ENCODE results near the gene MRPL44.

MRPL44 gene

DNA sequence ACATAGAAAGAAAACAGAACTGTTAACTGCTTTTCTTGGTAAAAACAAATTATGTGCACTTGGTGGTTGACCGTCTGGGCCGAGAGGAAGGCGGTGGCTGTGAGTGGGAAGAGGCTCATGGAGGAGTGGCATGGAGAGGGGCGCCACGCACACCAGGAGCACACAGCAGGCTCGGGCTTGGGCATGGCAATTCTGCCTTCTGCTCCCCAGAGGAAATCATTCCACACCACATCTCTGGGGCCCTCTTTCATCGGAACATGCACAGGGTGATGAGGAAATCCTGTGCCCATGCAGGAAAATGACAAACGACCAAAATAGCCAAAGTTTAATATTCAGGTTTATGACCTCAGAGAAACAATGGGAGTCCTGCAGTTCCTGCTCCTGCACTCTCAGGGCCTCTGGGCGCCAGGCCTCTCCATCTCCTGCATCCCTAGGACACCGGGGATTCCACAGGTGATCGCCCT is 38.6 kb upstream of the MRPL44 start:
- H3F3A ChIP-seq (ENCODE audit: insufficient read depth, low read length) = no peaks in the 10 kb centered on the region
- no peaks in the 10 kb centered on the region for H3K9me2 ChIP-seq (replicated peaks; ENCODE audit: insufficient read depth, low read length)
- H3K36me3 ChIP-seq (replicated peaks; ENCODE audit: insufficient read depth, low read length) = no peaks in the 10 kb centered on the region
- H3K27ac ChIP-seq (ENCODE audit: low read length) = no peak overlapping the region
- no peak overlapping the region for H2AFZ ChIP-seq (ENCODE audit: low read length)
- TF ChIP-seq, protein P1, sequence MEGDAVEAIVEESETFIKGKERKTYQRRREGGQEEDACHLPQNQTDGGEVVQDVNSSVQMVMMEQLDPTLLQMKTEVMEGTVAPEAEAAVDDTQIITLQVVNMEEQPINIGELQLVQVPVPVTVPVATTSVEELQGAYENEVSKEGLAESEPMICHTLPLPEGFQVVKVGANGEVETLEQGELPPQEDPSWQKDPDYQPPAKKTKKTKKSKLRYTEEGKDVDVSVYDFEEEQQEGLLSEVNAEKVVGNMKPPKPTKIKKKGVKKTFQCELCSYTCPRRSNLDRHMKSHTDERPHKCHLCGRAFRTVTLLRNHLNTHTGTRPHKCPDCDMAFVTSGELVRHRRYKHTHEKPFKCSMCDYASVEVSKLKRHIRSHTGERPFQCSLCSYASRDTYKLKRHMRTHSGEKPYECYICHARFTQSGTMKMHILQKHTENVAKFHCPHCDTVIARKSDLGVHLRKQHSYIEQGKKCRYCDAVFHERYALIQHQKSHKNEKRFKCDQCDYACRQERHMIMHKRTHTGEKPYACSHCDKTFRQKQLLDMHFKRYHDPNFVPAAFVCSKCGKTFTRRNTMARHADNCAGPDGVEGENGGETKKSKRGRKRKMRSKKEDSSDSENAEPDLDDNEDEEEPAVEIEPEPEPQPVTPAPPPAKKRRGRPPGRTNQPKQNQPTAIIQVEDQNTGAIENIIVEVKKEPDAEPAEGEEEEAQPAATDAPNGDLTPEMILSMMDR (IDR thresholded peaks at IDR 0.05; ENCODE audit: low read length) = no peak
- TF ChIP-seq EZH2phosphoT487 (IDR thresholded peaks at IDR 0.05; ENCODE audit: low read length) = no peak
- no peak for TF ChIP-seq EZH2 (optimal IDR thresholded peaks at IDR 0.05; ENCODE audit: low read depth, low read length)
- no peak overlapping the region for H3K9ac ChIP-seq (ENCODE audit: low read length)
- no peaks in the 10 kb centered on the region for H3K27me3 ChIP-seq (replicated peaks; ENCODE audit: insufficient read depth, low read length)
- no peak overlapping the region for H3K4me3 ChIP-seq (ENCODE audit: low read length)
- H3K79me2 ChIP-seq (ENCODE audit: low read length) = peaks cover 28% of the 10 kb centered on the region
- no peaks in the 10 kb centered on the region for H4K20me1 ChIP-seq (ENCODE audit: insufficient read depth, low read length)
- H3K9me3 ChIP-seq (replicated peaks; ENCODE audit: insufficient read depth, low read length) = no peaks in the 10 kb centered on the region
- no peaks in the 10 kb centered on the region for H3K4me1 ChIP-seq (ENCODE audit: low read length)
- DNase-seq = no peak
- H3K4me2 ChIP-seq (ENCODE audit: low read depth, low read length) = no peak overlapping the region

- Histone ChIP-seq H3K4me3 (ENCODE audit: low read length) (no peak overlapping the region), H3K9ac (ENCODE audit: low read length) (no peak overlapping the region), H3K27ac (ENCODE audit: low read length) (no peak overlapping the region), H3K36me3 (replicated peaks; ENCODE audit: insufficient read depth, low read length) (no peaks in the 10 kb centered on the region), H3K79me2 (ENCODE audit: low read length) (peaks cover 28% of the 10 kb centered on the region), H4K20me1 (ENCODE audit: insufficient read depth, low read length) (no peaks in the 10 kb centered on the region), H3K4me1 (ENCODE audit: low read length) (no peaks in the 10 kb centered on the region), H3F3A (ENCODE audit: insufficient read depth, low read length) (no peaks in the 10 kb centered on the region), H2AFZ (ENCODE audit: low read length) (no peak overlapping the region), H3K27me3 (replicated peaks; ENCODE audit: insufficient read depth, low read length) (no peaks in the 10 kb centered on the region), H3K9me3 (replicated peaks; ENCODE audit: insufficient read depth, low read length) (no peaks in the 10 kb centered on the region), H3K4me2 (ENCODE audit: low read depth, low read length) (no peak overlapping the region), H3K9me2 (replicated peaks; ENCODE audit: insufficient read depth, low read length) (no peaks in the 10 kb centered on the region)
- no peak for DNase-seq
- TF ChIP-seq, protein P1 (IDR thresholded peaks at IDR 0.05; ENCODE audit: low read length) = no peak
- TF ChIP-seq EZH2 (optimal IDR thresholded peaks at IDR 0.05; ENCODE audit: low read depth, low read length) (no peak), EZH2phosphoT487 (IDR thresholded peaks at IDR 0.05; ENCODE audit: low read length) (no peak)
Measured at GRCh38 chr2:223920109-223920508, 37.2 kb upstream of the MRPL44 start.

DNA sequence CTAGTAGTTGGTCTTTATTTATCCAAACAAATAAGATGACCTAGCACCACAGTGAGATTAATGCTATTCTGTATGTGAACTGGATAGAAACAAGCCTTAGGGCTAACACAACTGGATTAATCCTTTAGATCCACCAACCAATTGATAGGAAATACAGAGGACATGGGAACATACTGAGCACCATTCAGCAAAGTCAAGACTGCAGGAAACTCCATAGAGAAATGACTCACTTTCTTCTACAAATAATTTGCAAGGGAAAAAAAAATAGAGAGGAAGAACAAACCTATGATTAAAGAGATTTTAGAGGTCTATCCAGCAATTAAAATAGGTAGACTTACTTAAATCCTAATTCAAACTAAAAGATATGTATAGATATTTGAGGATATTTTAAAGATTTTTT is 36.1 kb upstream of the MRPL44 start:
- TF ChIP-seq, protein P1 (IDR thresholded peaks at IDR 0.05; ENCODE audit: low read length) = no peak
- TF ChIP-seq EZH2phosphoT487 (IDR thresholded peaks at IDR 0.05; ENCODE audit: low read length) (no peak), EZH2 (optimal IDR thresholded peaks at IDR 0.05; ENCODE audit: low read depth, low read length) (no peak)
- Histone ChIP-seq H3K9ac (ENCODE audit: low read length) (no peak overlapping the region), H3K4me2 (ENCODE audit: low read depth, low read length) (no peak overlapping the region), H3K9me3 (replicated peaks; ENCODE audit: insufficient read depth, low read length) (no peaks in the 10 kb centered on the region), H3K4me1 (ENCODE audit: low read length) (no peaks in the 10 kb centered on the region), H3K9me2 (replicated peaks; ENCODE audit: insufficient read depth, low read length) (no peaks in the 10 kb centered on the region), H3K4me3 (ENCODE audit: low read length) (no peak overlapping the region), H3F3A (ENCODE audit: insufficient read depth, low read length) (no peaks in the 10 kb centered on the region), H3K27me3 (replicated peaks; ENCODE audit: insufficient read depth, low read length) (no peaks in the 10 kb centered on the region), H3K27ac (ENCODE audit: low read length) (no peak overlapping the region), H4K20me1 (ENCODE audit: insufficient read depth, low read length) (no peaks in the 10 kb centered on the region), H3K79me2 (ENCODE audit: low read length) (peaks cover 37% of the 10 kb centered on the region), H2AFZ (ENCODE audit: low read length) (no peak overlapping the region), H3K36me3 (replicated peaks; ENCODE audit: insufficient read depth, low read length) (no peaks in the 10 kb centered on the region)
- DNase-seq = no peak

Measured in MM.1S (cell line).